ENCODE results near the gene CTRL.

CTRL gene

GRCh38 chr16:67883146-67883871 is 48.4 kb downstream of the CTRL start:
- POLR2A ChIA-PET, result interaction anchor here (0.6 to 2.4 kb wide), 5 partner anchors 10 to 52 kb away, joined by 3 to 16 read pairs (median 4); partner anchors contain the start of genes EDC4, NUTF2 and PSKH1
- peaks cover 0 to 73% of the 10 kb centered on the region in 2 experiments; a peak in 1 of 3 replicates for H3K36me3 ChIP-seq (ENCODE audit: control insufficient read depth in 2 of 2, insufficient read depth in 1 of 2, low read length in 2 of 2)
- TF ChIP-seq ZFP37 (tag by site-specific recombination; IDR thresholded peaks at IDR 0.05) (no peak), ZBTB10 (tag by site-specific recombination; IDR thresholded peaks at IDR 0.05) (no peak), PRDM1 (tag by site-specific recombination; IDR thresholded peaks at IDR 0.05) (0 out of 2 replicates have a peak, but pooled peaks have one; percentile 49), ZNF132 (tag by site-specific recombination; IDR thresholded peaks at IDR 0.05; ENCODE audit: borderline replicate concordance) (no peak), ZNF366 (tag by site-specific recombination; conservative IDR thresholded peaks at IDR 0.05) (0 out of 2 replicates have a peak, but pooled peaks have one; percentile 17), ZNF394 (tag by site-specific recombination; IDR thresholded peaks at IDR 0.05; ENCODE audit: borderline replicate concordance) (no peak), ZBTB48 (tag by site-specific recombination; IDR thresholded peaks at IDR 0.05) (no peak), ZFHX2 (tag by site-specific recombination; conservative IDR thresholded peaks at IDR 0.05) (0 out of 2 replicates have a peak, but pooled peaks have one; percentile 27), ZNF16 (tag by site-specific recombination; IDR thresholded peaks at IDR 0.05; ENCODE audit: low read depth) (no peak), ZNF112 (tag by site-specific recombination; IDR thresholded peaks at IDR 0.05) (no peak), ZNF449 (tag by site-specific recombination; IDR thresholded peaks at IDR 0.05) (no peak), ZNF37A (tag by site-specific recombination; IDR thresholded peaks at IDR 0.05) (no peak), KLF10 (tag by site-specific recombination; IDR thresholded peaks at IDR 0.05) (no peak), CTCF (tag by site-specific recombination; IDR thresholded peaks at IDR 0.05) (no peak), ZNF776 (tag by site-specific recombination; IDR thresholded peaks at IDR 0.05; ENCODE audit: borderline replicate concordance) (no peak), ZFP69B (tag by site-specific recombination; IDR thresholded peaks at IDR 0.05) (no peak), SCRT1 (tag by site-specific recombination; IDR thresholded peaks at IDR 0.05; ENCODE audit: borderline replicate concordance) (no peak), ZNF202 (tag by site-specific recombination; IDR thresholded peaks at IDR 0.05; ENCODE audit: borderline replicate concordance) (no peak), ZNF311 (tag by site-specific recombination; IDR thresholded peaks at IDR 0.05; ENCODE audit: borderline replicate concordance) (no peak), KLF16 (tag by site-specific recombination; IDR thresholded peaks at IDR 0.05) (no peak), ZNF138 (tag by site-specific recombination; IDR thresholded peaks at IDR 0.05; ENCODE audit: borderline replicate concordance) (no peak), KLF17 (tag by site-specific recombination; IDR thresholded peaks at IDR 0.05) (no peak), TRIM28 (IDR thresholded peaks at IDR 0.05; ENCODE audit: borderline replicate concordance, low read length) (no peak), ZNF266 (tag by site-specific recombination; IDR thresholded peaks at IDR 0.05; ENCODE audit: low read depth) (no peak), ZNF585B (tag by site-specific recombination; IDR thresholded peaks at IDR 0.05) (no peak)

More at GRCh38 chr16:67883146-67883871, 48.4 kb downstream of the CTRL start:
- Histone ChIP-seq H3K27ac (ENCODE audit: extremely low read depth, low read depth, low read length) (no peak overlapping the region), H3K4me1 (ENCODE audit: control insufficient read depth, insufficient read depth, low read length) (peaks cover 3% of the 10 kb centered on the region; the same call in 1 of the 2 replicates), H3K4me3 (ENCODE audit: low read depth, low read length) (no peak overlapping the region), H3K9me3 (ENCODE audit: control insufficient read depth, insufficient read depth, low read depth, low read length) (no peaks in the 10 kb centered on the region)
- CTCF ChIA-PET, result interaction anchor here (0.5 to 4.2 kb wide), 38 partner anchors 8 to 556 kb away, joined by 3 to 62 read pairs (median 5); partner anchors contain the start of genes EDC4, LRRC36, NUTF2 and PSKH1

Measured in HEK293 (cell line).